Measurements from ENCODE around the gene ENO2.

DNA sequence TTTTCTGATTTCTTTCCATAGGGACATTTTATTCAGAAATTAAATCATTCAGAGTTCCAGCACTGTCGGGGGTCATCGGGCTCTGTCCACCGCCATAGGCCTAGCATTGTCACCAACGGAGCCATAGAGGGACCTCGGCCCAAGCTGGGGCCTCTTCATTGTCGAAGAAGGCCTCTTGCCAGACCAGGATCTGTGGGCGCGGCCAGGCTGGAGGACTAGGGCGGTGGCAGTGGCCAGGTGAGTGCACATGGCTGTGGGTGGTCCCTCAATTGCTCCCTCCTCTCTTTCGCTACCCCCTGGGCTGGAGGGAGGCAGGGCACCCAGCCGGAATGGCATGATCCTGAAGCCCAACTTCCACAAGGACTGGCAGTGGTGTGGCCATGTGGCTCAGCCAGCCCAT is 30.7 kb upstream of the ENO2 start:
- no peak for TF ChIP-seq GABPA (IDR thresholded peaks at IDR 0.05 in 1 of 2, conservative IDR thresholded peaks at IDR 0.05 in 1 of 2)
- TF ChIP-seq SP1 (IDR thresholded peaks at IDR 0.05), result no peak
- TF ChIP-seq, protein P1, sequence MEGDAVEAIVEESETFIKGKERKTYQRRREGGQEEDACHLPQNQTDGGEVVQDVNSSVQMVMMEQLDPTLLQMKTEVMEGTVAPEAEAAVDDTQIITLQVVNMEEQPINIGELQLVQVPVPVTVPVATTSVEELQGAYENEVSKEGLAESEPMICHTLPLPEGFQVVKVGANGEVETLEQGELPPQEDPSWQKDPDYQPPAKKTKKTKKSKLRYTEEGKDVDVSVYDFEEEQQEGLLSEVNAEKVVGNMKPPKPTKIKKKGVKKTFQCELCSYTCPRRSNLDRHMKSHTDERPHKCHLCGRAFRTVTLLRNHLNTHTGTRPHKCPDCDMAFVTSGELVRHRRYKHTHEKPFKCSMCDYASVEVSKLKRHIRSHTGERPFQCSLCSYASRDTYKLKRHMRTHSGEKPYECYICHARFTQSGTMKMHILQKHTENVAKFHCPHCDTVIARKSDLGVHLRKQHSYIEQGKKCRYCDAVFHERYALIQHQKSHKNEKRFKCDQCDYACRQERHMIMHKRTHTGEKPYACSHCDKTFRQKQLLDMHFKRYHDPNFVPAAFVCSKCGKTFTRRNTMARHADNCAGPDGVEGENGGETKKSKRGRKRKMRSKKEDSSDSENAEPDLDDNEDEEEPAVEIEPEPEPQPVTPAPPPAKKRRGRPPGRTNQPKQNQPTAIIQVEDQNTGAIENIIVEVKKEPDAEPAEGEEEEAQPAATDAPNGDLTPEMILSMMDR (IDR thresholded peaks at IDR 0.05; ENCODE audit: low read depth, low read length, missing input control), result no peak
- TF ChIP-seq REST (IDR thresholded peaks at IDR 0.05), result no peak
- TF ChIP-seq FOXA1 (IDR thresholded peaks at IDR 0.05), result no peak
- TF ChIP-seq ZBTB33 (IDR thresholded peaks at IDR 0.05), result no peak
- TF ChIP-seq JUND (IDR thresholded peaks at IDR 0.05), result no peak
- TF ChIP-seq TAF1 (conservative IDR thresholded peaks at IDR 0.05), result no peak
- no peak for TF ChIP-seq EGR1 (IDR thresholded peaks at IDR 0.05; ENCODE audit: low read depth in 2 of 2)
- TF ChIP-seq YY1 (IDR thresholded peaks at IDR 0.05), result no peak
- no peak for TF ChIP-seq RAD21 (IDR thresholded peaks at IDR 0.05)
- no peak for TF ChIP-seq HNF4G (IDR thresholded peaks at IDR 0.05)
- TF ChIP-seq RXRA (IDR thresholded peaks at IDR 0.05), result no peak
